Anterior cingulate cortex (tissue), 58 donors: Measurements from ENCODE around the gene RAP1GAP2.
"Not testable (repeated sequence)": the region's sequence is repeated elsewhere in the genome, so short reads cannot be mapped to it uniquely, and the experiment has no call there.

Source experiments
- DNase-seq, 58 donors: peaks; one replicate each; lab custom pipeline; 2025; lab: John Stamatoyannopoulos, UW

Gene RAP1GAP2

GRCh38 chr17:2980904-2981246, 184.6 kb downstream of the RAP1GAP2 start:
- DNase-seq = no peak

DNA sequence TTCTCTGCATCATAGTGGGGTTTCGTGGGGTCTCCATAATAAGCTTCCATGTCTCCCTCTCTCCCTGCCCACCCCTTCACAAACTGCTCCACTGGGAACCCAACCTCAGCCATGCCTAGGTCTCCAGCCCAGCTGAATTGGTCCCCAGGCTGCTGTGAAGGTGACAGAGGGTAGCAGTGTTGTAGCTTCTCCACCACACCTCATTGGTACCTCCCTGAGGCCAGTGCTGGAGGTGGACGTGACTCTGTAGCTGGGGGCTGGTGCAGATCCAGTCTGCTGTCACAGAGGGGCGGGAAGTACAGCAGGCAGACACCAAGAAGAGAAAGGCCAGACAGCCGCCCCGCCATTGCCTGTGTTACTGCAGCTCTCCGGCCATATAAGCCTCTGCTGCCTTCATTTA, 185.1 kb downstream of the RAP1GAP2 start:
- no peak for DNase-seq

GRCh38 chr17:2982854-2983253, 186.6 kb downstream of the RAP1GAP2 start:
- peak in 55 of 58 donors; percentile 26 to 93 (median 70) for DNase-seq

DNA sequence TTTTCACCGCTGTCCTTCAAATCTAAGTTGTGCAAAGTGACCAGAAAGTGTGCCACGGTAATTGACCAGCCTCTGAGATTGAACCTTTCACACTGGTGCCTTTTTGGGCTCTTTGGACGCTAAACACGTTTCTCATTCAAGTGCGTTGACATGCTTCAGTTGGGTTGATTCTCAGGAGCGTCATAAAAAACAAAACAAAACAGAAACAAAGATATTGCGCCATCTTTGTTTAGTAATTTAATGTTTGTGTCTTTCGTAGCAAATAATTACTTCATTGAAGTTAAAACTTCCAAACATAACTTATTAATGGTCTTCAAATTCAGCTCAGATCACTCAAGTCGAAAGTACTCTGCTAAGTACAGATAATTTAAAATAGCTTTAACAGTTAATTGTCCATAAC, 187.0 kb downstream of the RAP1GAP2 start:
- DNase-seq = no peak

- no peak for DNase-seq
Observed at GRCh38 chr17:2985318-2985717, 189.1 kb downstream of the RAP1GAP2 start.

GRCh38 chr17:2986925-2987324, 190.7 kb downstream of the RAP1GAP2 start:
- no peak for DNase-seq

DNA sequence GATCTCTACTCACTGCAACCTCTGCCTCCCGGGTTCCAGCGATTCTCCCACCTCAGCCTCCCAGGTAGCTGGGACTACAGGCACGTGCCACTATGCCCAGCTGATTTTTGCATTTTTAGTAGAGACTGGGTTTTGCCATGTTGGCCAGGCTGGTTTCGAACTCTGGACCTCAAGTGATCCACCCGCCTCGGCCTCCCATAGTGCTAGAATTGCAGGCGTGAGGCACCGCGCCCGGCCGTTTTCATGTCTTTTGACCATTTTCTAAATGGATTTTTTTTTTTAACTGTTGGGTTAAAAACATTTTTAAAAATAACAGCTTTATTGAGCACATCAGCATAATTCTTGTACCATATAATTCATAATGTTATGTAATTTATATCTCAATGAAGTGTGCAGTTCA, 193.2 kb downstream of the RAP1GAP2 start:
- not testable (repeated sequence) for DNase-seq

DNA sequence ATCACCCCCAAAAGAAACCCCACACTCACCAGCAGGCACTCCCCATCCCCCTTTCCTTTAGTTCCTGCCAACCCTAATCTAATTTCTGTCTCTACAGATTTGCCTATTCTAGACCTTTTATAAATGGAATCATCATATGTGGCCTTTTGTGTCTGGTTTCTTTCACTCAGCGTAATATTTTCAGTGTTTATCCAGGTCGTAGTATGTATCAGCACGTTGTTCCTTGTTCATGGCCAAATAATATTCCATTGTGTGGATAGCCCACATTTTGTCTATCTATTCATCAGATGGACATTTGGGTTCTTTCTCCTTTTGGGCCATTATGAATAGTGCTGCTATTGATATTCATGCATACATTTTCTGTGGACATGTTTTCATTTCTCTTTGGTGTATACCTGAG, 193.6 kb downstream of the RAP1GAP2 start:
- no peak for DNase-seq

GRCh38 chr17:2990396-2990795, 194.2 kb downstream of the RAP1GAP2 start:
- peak in 4 of 58 donors; percentile 7 to 25 (median 20) for DNase-seq

GRCh38 chr17:2991396-2992180, 195.3 kb downstream of the RAP1GAP2 start:
- not testable (repeated sequence) for DNase-seq

- no peak for DNase-seq
Observed at GRCh38 chr17:2994441-2994840, 198.2 kb downstream of the RAP1GAP2 start.

DNA sequence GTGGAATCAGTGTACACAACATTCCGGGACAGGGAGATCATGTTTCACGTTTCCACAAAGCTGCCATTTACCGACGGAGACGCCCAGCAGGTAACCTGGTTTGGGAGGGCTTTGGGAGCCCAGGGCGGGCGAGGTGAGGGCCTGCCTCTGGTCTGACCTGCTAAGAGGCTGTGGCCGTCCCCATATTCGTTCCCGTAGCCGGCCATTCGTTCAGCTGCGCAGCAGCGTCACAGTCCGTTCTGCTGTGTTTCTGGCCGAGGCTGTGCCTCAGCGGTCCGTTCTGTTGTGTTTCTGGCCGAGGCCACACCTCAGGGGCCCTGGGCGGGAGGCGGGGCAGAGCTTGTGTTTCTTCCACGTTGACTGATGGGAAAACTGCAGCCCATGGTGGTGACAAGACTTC, 199.1 kb downstream of the RAP1GAP2 start:
- DNase-seq = no peak

DNA sequence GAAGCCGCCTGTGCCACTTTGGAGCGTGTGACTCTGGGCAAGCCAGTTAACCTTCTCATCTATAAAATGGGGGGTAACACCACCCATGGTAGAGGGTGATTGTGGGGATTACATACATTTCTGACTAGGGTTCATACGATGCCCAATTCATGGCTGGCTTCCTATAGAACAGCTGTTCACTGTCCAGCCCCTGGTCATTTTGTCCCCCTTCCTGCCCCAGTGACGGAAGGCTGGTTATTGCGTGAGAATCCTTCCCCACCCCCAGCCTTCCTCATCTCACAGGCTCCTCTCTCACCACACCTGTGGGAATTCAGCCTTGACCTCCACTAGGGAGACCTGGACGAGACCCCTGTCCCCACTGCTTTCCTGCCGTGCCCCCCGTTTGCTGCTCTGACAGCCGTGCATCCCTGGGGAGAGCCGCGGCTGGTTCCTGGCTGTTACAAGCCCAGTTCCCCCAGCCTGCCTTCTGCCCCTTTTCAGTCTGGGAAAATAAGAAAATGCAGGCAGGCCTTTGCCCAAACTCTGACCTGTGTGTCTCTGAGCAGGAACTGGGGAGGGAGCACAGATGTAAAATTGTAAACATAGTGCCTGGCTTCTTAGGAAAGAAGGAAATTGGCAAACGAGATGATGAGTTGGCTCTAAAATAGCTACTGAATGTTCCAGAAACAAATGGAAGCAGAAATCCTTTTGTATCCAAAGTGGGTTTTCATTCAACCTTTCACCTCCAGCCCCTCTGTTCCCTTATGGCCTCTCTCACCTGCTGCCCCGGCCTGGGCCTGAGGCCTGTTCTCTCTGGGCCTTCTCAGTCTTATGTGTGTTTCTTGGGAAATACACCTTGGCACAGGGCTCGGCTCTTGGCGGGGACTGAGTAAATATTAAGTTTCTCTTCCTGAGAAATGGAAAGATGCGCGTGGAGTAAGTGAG, 199.9 kb downstream of the RAP1GAP2 start:
- DNase-seq = no peak

- no peak for DNase-seq
Observed at GRCh38 chr17:2996810-2997670, 200.8 kb downstream of the RAP1GAP2 start.

DNA sequence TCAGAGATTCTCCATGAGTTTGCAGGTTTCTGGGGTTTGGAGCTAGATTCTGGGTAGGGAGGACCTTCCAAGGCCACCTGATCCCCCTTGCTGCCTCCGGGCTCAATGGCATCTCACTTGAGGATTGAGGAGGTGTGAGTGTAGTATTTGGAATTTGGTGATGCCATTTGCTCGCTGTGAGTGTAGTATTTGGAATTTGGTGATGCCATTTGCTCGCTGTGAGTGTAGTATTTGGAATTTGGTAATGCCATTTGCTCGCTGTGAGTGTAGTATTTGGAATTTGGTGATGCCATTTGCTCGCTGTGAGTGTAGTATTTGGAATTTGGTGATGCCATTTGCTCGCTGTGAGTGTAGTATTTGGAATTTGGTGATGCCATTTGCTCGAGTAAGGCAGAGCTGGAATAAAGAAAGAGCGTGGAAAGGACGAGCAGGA, 202.2 kb downstream of the RAP1GAP2 start:
- not testable (repeated sequence) for DNase-seq

- peak in 3 of 58 donors; percentile 9 to 46 (median 18) for DNase-seq
Observed at GRCh38 chr17:3002538-3003295, 206.5 kb downstream of the RAP1GAP2 start.

- DNase-seq = peak in 29 of 58 donors; percentile 18 to 81 (median 52)
Observed at GRCh38 chr17:3003296-3004149, 207.3 kb downstream of the RAP1GAP2 start.

DNA sequence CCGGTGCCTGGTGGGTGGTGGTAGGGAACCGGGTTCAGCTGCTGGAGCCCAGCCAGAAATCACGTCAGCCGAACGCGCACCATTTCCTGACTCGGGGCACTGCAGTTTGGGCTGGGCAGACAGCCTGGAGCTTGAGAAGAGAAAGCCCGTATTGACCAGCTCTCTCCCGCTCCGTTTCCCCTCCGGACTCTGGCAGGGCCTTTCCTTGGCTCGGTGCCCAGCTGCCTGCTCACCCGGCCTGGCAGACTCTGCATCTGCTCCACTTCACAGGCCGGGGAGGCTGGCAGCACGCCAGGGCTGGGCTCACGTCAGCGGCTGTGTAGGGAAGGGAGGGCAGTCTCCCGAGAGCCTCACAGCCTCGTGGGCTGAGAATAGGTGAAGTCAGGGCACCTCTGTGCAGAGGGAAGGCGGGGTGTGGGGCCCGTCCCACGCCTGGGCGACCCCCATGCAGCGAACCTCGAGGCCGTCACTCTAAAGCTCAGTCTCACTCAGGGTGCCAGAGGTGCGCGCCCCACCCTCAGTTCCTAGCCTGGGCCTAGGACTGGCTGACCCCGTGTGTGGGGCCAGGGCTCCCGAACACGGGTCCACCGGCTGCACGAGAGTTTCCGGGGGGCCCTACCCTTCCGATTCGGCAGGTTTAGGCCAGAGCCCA, 208.0 kb downstream of the RAP1GAP2 start:
- peak; percentile 85 to 100 (median 99) for DNase-seq
